SJCRH30 (cell line): ENCODE measurements around the gene FETUB. TPM values are rescaled to one million over a fixed set of nuclear protein-coding genes. Genes with fewer than 3 reads are reported as not detected.
"Not testable (repeated sequence)": the region's sequence is repeated elsewhere in the genome, so short reads cannot be mapped to it uniquely, and the experiment has no call there.

ENCODE experiments used
- DNase-seq, 2 experiments: peaks; one replicate each; pipeline ENCODE4 v3.0.0-alpha.2; 2015 to 2020
- H3K27ac ChIP-seq: fragments of 250-450 bp; sonication (Bioruptor Pico); 2 replicates; pipeline ENCODE4 v1.5.1; 2020; ENCODE audit warnings: mild to moderate bottlenecking, moderate library complexity
- H3K27me3 ChIP-seq: fragments of 250-450 bp; sonication (Bioruptor Pico); 2 replicates; pipeline ENCODE4 v1.5.1; 2020; ENCODE audit warnings: mild to moderate bottlenecking, moderate library complexity
- H3K36me3 ChIP-seq: fragments of 250-450 bp; sonication (Bioruptor Pico); 2 replicates; pipeline ENCODE4 v1.5.1; 2020; ENCODE audit warnings: mild to moderate bottlenecking, moderate library complexity
- H3K4me1 ChIP-seq: fragments of 250-450 bp; sonication (Bioruptor Pico); 2 replicates; pipeline ENCODE4 v1.5.1; 2020; ENCODE audit warnings: mild to moderate bottlenecking, moderate library complexity
- H3K4me3 ChIP-seq: fragments of 250-450 bp; sonication (Bioruptor Pico); 2 replicates; pipeline ENCODE4 v1.5.1; 2020; ENCODE audit warnings: mild to moderate bottlenecking, moderate library complexity
- H3K9me3 ChIP-seq: fragments of 250-450 bp; sonication (Bioruptor Pico); replicated peaks from 2 replicates; pipeline ENCODE4 v1.5.1; 2020; ENCODE audit warnings: mild to moderate bottlenecking, moderate library complexity
- total RNA-seq: library from RNA; depleted of rRNA; stranded (reverse); fragments of >200 nt; shearing (Covaris generic); gene quantifications from 2 replicates; pipeline ENCODE4 v1.2.3, GENCODE V29; 2014

FETUB gene
- total RNA-seq, 1 experiment from 2014 or later: not detected

DNA sequence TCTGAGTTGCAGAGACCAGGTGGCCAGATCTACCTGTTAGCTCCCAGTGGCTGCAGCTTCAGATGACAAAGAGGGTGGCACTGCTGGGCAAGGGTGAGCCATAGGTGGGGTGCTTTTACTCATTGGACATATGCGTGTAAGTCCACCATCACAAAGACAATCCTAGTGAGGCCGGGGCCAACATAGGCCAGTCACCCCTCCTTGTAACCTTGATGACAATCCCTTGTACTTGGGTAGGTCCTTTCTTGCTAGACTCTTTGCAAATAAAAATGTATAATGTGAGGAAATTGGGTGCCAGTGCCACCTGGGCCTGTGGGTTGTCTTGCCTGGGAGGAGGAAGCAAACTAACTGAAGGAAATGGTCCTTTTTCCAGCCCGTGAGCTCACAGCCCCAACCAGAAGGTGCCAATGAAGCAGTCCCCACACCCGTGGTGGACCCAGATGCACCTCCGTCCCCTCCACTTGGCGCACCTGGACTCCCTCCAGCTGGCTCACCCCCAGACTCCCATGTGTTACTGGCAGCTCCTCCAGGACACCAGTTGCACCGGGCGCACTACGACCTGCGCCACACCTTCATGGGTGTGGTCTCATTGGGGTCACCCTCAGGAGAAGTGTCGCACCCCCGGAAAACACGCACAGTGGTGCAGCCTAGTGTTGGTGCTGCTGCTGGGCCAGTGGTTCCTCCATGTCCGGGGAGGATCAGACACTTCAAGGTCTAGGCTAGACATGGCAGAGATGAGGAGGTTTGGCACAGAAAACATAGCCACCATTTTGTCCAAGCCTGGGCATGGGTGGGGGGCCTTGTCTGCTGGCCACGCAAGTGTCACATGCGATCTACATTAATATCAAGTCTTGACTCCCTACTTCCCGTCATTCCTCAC, 19.7 kb upstream of the FETUB start:
- DNase-seq: no peak
- no peaks in the 10 kb centered on the region for H3K36me3 ChIP-seq
- no peaks in the 10 kb centered on the region for H3K9me3 ChIP-seq
- no peak overlapping the region for H3K4me3 ChIP-seq
- no peaks in the 10 kb centered on the region for H3K27me3 ChIP-seq
- H3K4me1 ChIP-seq: no peaks in the 10 kb centered on the region
- no peak overlapping the region for H3K27ac ChIP-seq

- Histone ChIP-seq H3K36me3 (no peaks in the 10 kb centered on the region), H3K4me1 (no peaks in the 10 kb centered on the region), H3K4me3 (no peak overlapping the region), H3K27me3 (no peaks in the 10 kb centered on the region), H3K9me3 (no peaks in the 10 kb centered on the region), H3K27ac (no peak overlapping the region)
- no peak for DNase-seq
Measured at GRCh38 chr3:186621894-186622650, 18.1 kb upstream of the FETUB start.

GRCh38 chr3:186622651-186623310, 17.4 kb upstream of the FETUB start:
- no peak for DNase-seq
- Histone ChIP-seq H3K4me3 (no peak overlapping the region), H3K9me3 (no peaks in the 10 kb centered on the region), H3K27me3 (no peaks in the 10 kb centered on the region), H3K36me3 (no peaks in the 10 kb centered on the region), H3K4me1 (no peaks in the 10 kb centered on the region), H3K27ac (no peak overlapping the region)

- Histone ChIP-seq H3K9me3 (no peaks in the 10 kb centered on the region), H3K27ac (no peak overlapping the region), H3K36me3 (no peaks in the 10 kb centered on the region), H3K4me3 (no peak overlapping the region), H3K4me1 (no peaks in the 10 kb centered on the region), H3K27me3 (no peaks in the 10 kb centered on the region)
- no peak for DNase-seq
Measured at GRCh38 chr3:186624598-186624997, 15.6 kb upstream of the FETUB start.

DNA sequence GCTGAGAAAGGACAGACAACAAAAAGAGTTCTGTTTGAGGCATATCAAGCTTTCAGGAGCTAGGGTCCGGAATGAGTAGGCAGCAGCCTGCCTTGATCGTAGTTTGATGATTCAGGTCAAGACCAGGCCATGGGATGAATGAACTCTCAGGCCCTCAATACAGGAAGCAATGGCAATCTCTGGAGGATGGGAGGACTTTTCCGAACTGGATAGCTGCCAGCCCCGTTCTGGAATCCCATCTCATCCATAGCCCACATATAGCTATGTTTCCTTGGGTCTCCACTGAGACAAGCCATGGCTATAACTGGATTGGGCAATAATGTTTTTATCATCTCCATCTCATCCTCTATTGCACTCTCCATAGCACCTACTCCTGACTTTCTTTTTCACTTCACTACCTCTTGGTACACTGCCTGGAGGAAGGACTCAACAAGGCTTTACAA, 14.6 kb upstream of the FETUB start:
- Histone ChIP-seq H3K36me3 (no peaks in the 10 kb centered on the region), H3K4me3 (no peak overlapping the region), H3K27me3 (no peaks in the 10 kb centered on the region), H3K4me1 (no peaks in the 10 kb centered on the region), H3K9me3 (no peaks in the 10 kb centered on the region), H3K27ac (no peak overlapping the region)
- DNase-seq: no peak

DNA sequence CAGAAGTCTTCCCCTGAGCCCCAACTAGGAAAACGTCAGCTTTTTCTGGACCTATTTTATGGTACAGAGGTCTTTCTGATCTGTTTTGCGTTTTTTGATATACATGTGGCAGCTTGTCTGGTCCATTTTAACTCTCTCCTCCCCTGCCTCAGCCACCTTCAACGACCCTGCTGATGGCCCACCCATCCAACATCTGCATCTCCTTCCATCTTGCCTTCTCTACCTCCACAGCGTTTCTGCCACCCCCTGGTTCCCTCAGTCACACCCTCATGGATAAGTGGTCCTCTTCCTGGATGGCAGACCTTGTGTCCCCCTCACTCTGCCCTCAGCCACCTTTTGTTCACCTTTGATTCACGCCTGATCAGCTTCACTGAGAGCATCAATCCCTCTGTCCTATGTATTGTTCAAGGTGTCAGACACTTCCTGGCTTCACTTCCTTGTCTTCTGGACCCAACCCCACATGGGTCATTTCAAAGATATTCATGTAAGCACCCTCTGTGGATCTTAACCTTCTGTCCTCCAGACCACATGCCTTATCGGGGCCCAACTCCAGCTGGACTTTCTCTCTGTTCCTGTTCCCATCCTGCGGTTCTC, 13.8 kb upstream of the FETUB start:
- no peaks in the 10 kb centered on the region for H3K27me3 ChIP-seq
- DNase-seq: no peak
- no peaks in the 10 kb centered on the region for H3K36me3 ChIP-seq
- H3K4me3 ChIP-seq: no peak overlapping the region
- no peaks in the 10 kb centered on the region for H3K4me1 ChIP-seq
- H3K27ac ChIP-seq: no peak overlapping the region
- no peaks in the 10 kb centered on the region for H3K9me3 ChIP-seq

DNA sequence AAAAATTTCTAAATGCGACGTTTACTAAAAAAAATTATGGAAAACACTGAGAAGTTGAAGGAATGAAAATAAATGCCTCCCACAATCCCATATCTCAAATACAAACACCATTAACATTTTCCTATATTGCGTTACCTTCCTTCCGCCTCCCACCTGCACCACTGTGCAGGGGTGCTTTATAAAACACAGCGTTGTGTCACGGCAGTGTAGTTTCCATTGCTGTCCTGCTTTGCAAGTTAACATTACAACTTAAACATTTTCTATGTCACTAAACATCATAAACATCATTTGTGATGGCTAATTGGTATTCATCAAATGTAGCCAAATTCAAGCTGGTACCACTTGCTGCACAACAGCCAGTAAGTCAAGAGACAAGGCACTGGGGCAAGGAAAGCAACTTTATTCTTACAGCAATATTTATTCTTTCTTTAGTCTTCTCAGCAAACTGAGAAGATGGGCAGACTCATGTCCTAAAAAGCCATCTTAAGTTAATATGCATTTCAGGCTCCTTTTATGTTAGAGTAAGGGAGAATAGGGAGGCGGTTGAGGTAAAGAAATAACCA, 12.3 kb upstream of the FETUB start:
- Histone ChIP-seq H3K4me1 (no peaks in the 10 kb centered on the region), H3K27ac (no peak overlapping the region), H3K9me3 (no peaks in the 10 kb centered on the region), H3K4me3 (no peak overlapping the region), H3K36me3 (no peaks in the 10 kb centered on the region), H3K27me3 (no peaks in the 10 kb centered on the region)
- no peak for DNase-seq

DNA sequence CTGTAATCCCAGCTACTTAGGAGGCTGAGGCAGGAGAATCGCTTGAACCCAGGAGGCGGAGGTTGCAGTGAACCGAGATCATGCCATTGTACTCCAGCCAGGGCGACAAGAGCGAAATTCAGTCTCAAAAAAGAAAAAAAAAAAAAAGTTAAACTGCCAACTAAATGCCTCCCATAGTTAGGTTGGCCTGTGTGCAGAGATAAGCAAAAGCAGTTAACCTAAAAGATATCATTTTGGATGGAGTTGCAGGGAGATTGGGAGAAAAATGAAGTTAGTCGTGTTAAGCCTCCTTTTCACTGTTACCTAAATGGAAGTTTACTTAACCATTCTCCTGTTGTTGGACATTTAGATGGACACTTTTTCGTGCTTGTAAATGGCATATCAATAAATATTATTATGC, 11.4 kb upstream of the FETUB start:
- DNase-seq: no peak
- no peaks in the 10 kb centered on the region for H3K36me3 ChIP-seq
- H3K27me3 ChIP-seq: no peaks in the 10 kb centered on the region

DNA sequence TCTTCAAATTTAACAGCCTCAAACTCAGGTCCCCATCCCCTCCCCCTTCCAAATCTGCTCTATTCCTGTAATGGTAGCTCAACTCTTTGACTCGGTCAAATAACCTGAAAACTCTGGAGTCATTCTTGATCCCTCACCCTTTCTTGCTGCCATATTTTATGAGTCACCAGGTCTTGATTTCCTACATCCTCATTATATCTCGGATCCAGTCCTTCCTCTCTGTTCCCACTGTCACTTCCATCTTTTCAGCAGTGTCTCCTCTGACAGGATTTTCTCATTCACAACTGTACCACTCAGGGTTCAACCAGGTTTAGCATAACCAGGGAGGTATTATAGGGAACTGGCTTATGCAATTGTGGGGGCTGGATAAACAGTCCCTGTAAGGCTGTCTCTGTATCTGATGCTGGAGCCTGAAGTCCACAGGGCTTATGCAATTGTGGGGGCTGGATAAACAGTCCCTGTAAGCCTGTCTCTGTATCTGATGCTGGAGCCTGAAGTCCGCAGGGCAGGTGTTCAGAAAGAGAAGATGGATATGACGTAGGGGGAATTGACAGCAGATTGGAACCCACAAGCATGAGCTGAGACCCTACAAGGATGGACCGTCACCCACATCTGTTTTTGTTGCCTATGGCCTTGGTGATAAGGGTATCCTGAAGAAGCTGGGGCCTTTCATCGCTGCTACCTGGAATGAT, 9.1 kb upstream of the FETUB start:
- Histone ChIP-seq H3K27ac (no peak overlapping the region), H3K27me3 (no peaks in the 10 kb centered on the region), H3K4me1 (no peaks in the 10 kb centered on the region), H3K4me3 (no peak overlapping the region), H3K9me3 (no peaks in the 10 kb centered on the region), H3K36me3 (no peaks in the 10 kb centered on the region)
- no peak for DNase-seq

More for the DNA sequence above, 11.4 kb upstream of the FETUB start:
- H3K27ac ChIP-seq: no peak overlapping the region
- H3K4me3 ChIP-seq: no peak overlapping the region
- no peaks in the 10 kb centered on the region for H3K4me1 ChIP-seq
- H3K9me3 ChIP-seq: no peaks in the 10 kb centered on the region

- no peaks in the 10 kb centered on the region for H3K4me1 ChIP-seq
- no peaks in the 10 kb centered on the region for H3K27me3 ChIP-seq
- H3K9me3 ChIP-seq: no peaks in the 10 kb centered on the region
Measured at GRCh38 chr3:186633481-186633880, 6.7 kb upstream of the FETUB start.

GRCh38 chr3:186634207-186634606, 6.0 kb upstream of the FETUB start:
- not testable (repeated sequence) for H3K9me3 ChIP-seq, H3K4me3 ChIP-seq, H3K27ac ChIP-seq, H3K4me1 ChIP-seq, H3K36me3 ChIP-seq, H3K27me3 ChIP-seq, DNase-seq

More at GRCh38 chr3:186633481-186633880, 6.7 kb upstream of the FETUB start:
- no peaks in the 10 kb centered on the region for H3K36me3 ChIP-seq
- H3K27ac ChIP-seq: no peak overlapping the region
- H3K4me3 ChIP-seq: no peak overlapping the region
- DNase-seq: no peak

DNA sequence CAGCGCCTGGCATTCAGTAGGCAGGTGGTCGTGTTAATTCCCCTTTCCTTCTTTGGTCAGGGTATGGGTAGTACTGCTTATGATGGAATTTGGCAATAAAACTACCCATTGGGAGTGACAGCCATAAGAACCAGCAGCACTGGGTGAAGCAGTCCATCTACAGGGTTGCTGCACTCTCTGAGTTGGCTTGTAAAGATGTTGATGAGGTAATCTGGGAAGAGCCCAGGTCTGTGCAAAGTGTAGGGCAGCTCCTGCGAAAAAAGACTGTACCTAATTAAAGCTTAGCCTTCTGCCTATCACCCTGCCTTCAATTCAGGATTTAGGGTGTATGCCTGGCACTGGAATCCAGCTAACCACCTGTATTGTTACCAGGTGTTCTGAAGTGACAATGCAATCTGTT, 4.7 kb upstream of the FETUB start:
- Histone ChIP-seq H3K27me3 (no peaks in the 10 kb centered on the region), H3K4me3 (no peak overlapping the region), H3K36me3 (no peaks in the 10 kb centered on the region), H3K9me3 (no peaks in the 10 kb centered on the region), H3K4me1 (no peaks in the 10 kb centered on the region), H3K27ac (no peak overlapping the region)
- no peak for DNase-seq

DNA sequence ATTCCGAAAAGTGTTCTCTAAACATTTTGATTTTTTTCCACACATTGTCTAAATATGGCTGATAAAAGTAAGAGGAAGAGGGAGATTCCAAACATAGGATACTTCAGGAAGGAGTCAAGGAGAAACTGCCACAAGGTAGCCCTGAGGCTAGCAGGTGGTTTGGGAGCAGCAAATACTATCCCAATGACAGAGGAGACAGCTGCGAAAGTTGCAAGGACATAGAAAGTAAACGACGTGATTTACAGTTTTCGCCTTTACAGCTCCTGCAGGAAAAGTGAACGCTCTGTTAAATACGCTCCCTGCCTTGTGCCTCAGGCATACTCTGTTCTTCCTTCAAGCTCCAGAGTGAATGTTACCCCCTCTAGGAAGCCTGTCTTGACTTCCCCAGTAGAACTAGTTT, 3.7 kb upstream of the FETUB start:
- no peaks in the 10 kb centered on the region for H3K4me1 ChIP-seq
- no peak overlapping the region for H3K4me3 ChIP-seq
- DNase-seq: peak in 1 of 2 experiments; percentile 6
- H3K9me3 ChIP-seq: no peaks in the 10 kb centered on the region
- H3K27ac ChIP-seq: no peak overlapping the region
- no peaks in the 10 kb centered on the region for H3K36me3 ChIP-seq
- H3K27me3 ChIP-seq: no peaks in the 10 kb centered on the region

- Histone ChIP-seq H3K27ac (no peak overlapping the region), H3K27me3 (no peaks in the 10 kb centered on the region), H3K9me3 (no peaks in the 10 kb centered on the region), H3K4me3 (no peak overlapping the region), H3K36me3 (no peaks in the 10 kb centered on the region), H3K4me1 (no peaks in the 10 kb centered on the region)
- no peak for DNase-seq
Measured at GRCh38 chr3:186637686-186638085, 2.5 kb upstream of the FETUB start.
